C4-2B (cell line): ENCODE results near the gene UGT2B11.

Source experiments
- CTCF ChIP-seq: fragments of 450-650 bp; conservative IDR thresholded peaks from 2 replicates; pipeline ENCODE4 v1.5.1; 2017; ENCODE audit warnings: mild to moderate bottlenecking
- ZFX ChIP-seq: fragments of 450-650 bp; IDR thresholded peaks from 2 replicates; pipeline ENCODE4 v1.6.1; 2017

- TF ChIP-seq CTCF (no peak), ZFX (no peak)
Observed at GRCh38 chr4:69214716-69215115, at the start of gene UGT2B11.
